ENCODE results near the gene PIK3R6. TPM values are rescaled to one million over a fixed set of nuclear protein-coding genes. Genes with fewer than 3 reads are reported as not detected.

The PIK3R6 gene
- total RNA-seq, 1 experiment from 2014 or later: not detected

GRCh38 chr17:8892338-8892690 lies 24.8 kb upstream of the PIK3R6 start:
- CTCF ChIA-PET: no interaction called here
- peaks cover 3% of the 10 kb centered on the region for H3K27me3 Mint-ChIP-seq (ENCODE audit: insufficient read depth, unreplicated experiment)
- no peaks in the 10 kb centered on the region for H3K9me3 ChIP-seq
- no peaks in the 10 kb centered on the region for H3K36me3 Mint-ChIP-seq (ENCODE audit: insufficient read depth, unreplicated experiment)
- POLR2A ChIA-PET: no interaction called here
- no peak overlapping the region for H3K27ac Mint-ChIP-seq (ENCODE audit: unreplicated experiment)
- intact Hi-C loops (cut with micrococcal nuclease; ENCODE audit: unreplicated experiment): no loop called here
- TF ChIP-seq CTCF (IDR thresholded peaks at IDR 0.05; ENCODE audit: insufficient read depth in 1 of 2, low read depth in 1 of 2, low read length in 1 of 2, severe bottlenecking in 1 of 2, unreplicated experiment in 1 of 2): no peak
- no peak for DNase-seq
- H3K4me3 Mint-ChIP-seq (ENCODE audit: unreplicated experiment): no peak overlapping the region
- H3K9me3 Mint-ChIP-seq (ENCODE audit: unreplicated experiment): no peaks in the 10 kb centered on the region
- no TSS peak for BruUV-seq (replicated peaks)
- peaks cover 8% of the 10 kb centered on the region for H3K4me1 Mint-ChIP-seq (ENCODE audit: low read depth, unreplicated experiment)
- H3K36me3 ChIP-seq (ENCODE audit: control insufficient read depth, insufficient read depth, low read length): no peaks in the 10 kb centered on the region
- no peak overlapping the region for H3K4me3 ChIP-seq (ENCODE audit: low read depth, low read length)
- no peaks in the 10 kb centered on the region for H3K27me3 ChIP-seq (replicated peaks; ENCODE audit: control insufficient read depth, insufficient read depth, low read length)
- no peaks in the 10 kb centered on the region for H3K4me1 ChIP-seq

DNA sequence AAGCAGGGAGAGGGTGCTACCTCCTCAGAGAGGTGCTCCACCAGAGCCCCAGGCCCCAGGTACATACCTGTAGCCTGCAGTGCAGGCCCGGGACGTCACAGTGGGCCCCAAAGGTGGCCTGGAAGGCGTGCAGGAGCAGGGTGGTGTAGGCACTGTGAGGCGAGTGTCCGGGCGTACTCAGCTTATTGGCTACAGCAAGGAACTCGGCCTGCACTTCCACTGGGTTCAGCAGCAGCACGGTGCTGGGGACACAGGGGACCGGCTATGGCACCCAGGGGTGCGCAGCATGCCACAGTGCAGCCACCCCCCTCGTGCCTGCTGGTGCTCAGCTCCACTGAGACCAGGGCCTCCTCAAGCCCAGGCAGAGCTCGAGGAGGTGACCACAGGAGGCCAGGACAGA lies 23.2 kb upstream of the PIK3R6 start:
- BruUV-seq (replicated peaks): no TSS peak
- H3K9me3 Mint-ChIP-seq (ENCODE audit: unreplicated experiment): no peaks in the 10 kb centered on the region

DNA sequence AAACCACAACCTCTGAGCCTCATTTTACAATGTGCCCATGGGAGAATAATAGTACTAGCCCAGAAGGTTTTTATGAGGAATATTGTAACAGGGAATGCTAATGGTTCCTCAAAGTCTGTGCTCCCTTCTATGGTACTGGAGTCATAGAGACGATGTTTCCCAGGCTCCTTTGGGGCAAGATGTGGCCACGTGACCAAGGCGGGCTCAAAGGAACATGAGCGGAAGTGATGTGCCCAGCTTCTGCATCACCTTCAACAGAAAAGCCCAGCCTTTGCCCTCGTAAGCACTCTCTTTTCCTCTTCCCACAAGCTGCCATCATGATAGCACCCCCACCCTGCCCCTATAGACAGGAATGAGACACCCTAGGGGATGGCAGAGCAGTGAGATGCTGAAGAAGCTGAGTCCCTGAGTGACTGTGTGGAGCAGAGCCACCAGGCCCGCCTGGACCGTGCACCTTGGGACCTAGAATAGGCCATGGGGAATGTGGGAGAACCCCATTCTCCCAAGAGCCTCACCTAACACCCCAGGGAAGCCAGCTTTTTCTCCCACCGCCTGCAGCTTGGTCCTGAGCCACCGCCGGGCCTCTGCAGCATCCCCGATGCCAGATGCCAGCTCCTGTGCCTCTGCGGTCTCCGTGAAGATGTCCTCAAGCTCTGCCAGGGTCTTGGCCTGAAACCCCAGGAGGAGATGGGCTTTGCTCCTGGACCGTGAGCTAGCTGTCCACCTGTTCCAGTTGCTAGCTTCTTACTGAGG lies 22.2 kb upstream of the PIK3R6 start:
- H3K4me1 ChIP-seq: no peaks in the 10 kb centered on the region
- no peaks in the 10 kb centered on the region for H3K9me3 Mint-ChIP-seq (ENCODE audit: unreplicated experiment)
- no peaks in the 10 kb centered on the region for H3K36me3 Mint-ChIP-seq (ENCODE audit: insufficient read depth, unreplicated experiment)
- H3K27me3 ChIP-seq (replicated peaks; ENCODE audit: control insufficient read depth, insufficient read depth, low read length): no peaks in the 10 kb centered on the region
- ChIA-PET POLR2A (no interaction called here), CTCF (no interaction called here)
- DNase-seq: no peak
- BruUV-seq (replicated peaks): no TSS peak
- TF ChIP-seq CTCF (IDR thresholded peaks at IDR 0.05; ENCODE audit: insufficient read depth in 1 of 2, low read depth in 1 of 2, low read length in 1 of 2, severe bottlenecking in 1 of 2, unreplicated experiment in 1 of 2): no peak
- no peak overlapping the region for H3K4me3 ChIP-seq (ENCODE audit: low read depth, low read length)
- H3K4me3 Mint-ChIP-seq (ENCODE audit: unreplicated experiment): no peak overlapping the region
- H3K4me1 Mint-ChIP-seq (ENCODE audit: low read depth, unreplicated experiment): no peaks in the 10 kb centered on the region
- no peak overlapping the region for H3K27ac Mint-ChIP-seq (ENCODE audit: unreplicated experiment)
- no peaks in the 10 kb centered on the region for H3K36me3 ChIP-seq (ENCODE audit: control insufficient read depth, insufficient read depth, low read length)
- intact Hi-C loops (cut with micrococcal nuclease; ENCODE audit: unreplicated experiment): no loop called here
- no peaks in the 10 kb centered on the region for H3K9me3 ChIP-seq
- no peaks in the 10 kb centered on the region for H3K27me3 Mint-ChIP-seq (ENCODE audit: insufficient read depth, unreplicated experiment)

More for the DNA sequence above, 23.2 kb upstream of the PIK3R6 start:
- H3K27me3 ChIP-seq (replicated peaks; ENCODE audit: control insufficient read depth, insufficient read depth, low read length): no peaks in the 10 kb centered on the region
- Mint-ChIP-seq H3K4me3 (ENCODE audit: unreplicated experiment) (no peak overlapping the region), H3K4me1 (ENCODE audit: low read depth, unreplicated experiment) (peaks cover 8% of the 10 kb centered on the region), H3K36me3 (ENCODE audit: insufficient read depth, unreplicated experiment) (no peaks in the 10 kb centered on the region), H3K27ac (ENCODE audit: unreplicated experiment) (no peak overlapping the region), H3K27me3 (ENCODE audit: insufficient read depth, unreplicated experiment) (no peaks in the 10 kb centered on the region)
- intact Hi-C loops (cut with micrococcal nuclease; ENCODE audit: unreplicated experiment): no loop called here
- no peak for DNase-seq
- H3K36me3 ChIP-seq (ENCODE audit: control insufficient read depth, insufficient read depth, low read length): no peaks in the 10 kb centered on the region
- TF ChIP-seq CTCF (IDR thresholded peaks at IDR 0.05; ENCODE audit: insufficient read depth in 1 of 2, low read depth in 1 of 2, low read length in 1 of 2, severe bottlenecking in 1 of 2, unreplicated experiment in 1 of 2): no peak
- no peaks in the 10 kb centered on the region for H3K9me3 ChIP-seq
- H3K4me1 ChIP-seq: no peaks in the 10 kb centered on the region
- H3K4me3 ChIP-seq (ENCODE audit: low read depth, low read length): no peak overlapping the region
- POLR2A ChIA-PET: no interaction called here
- CTCF ChIA-PET: no interaction called here
